HepG2 (cell line): ENCODE measurements around the gene AGBL2. TPM values are rescaled to one million over a fixed set of nuclear protein-coding genes. Genes with fewer than 3 reads are reported as not detected.

Source experiments
- AHR ChIP-seq: IDR thresholded peaks from 2 replicates; pipeline ENCODE4 v1.6.1; 2018; ENCODE audit warnings: missing genetic modification reagents, missing compliant biosample characterization
- ESRRA ChIP-seq: sonication (generic); formaldehyde crosslinking; IDR thresholded peaks from 2 replicates; pipeline ENCODE4 v1.5.1; 2020; ENCODE audit warnings: mild to moderate bottlenecking, low read depth, missing genetic modification reagents
- HIC2 ChIP-seq: sonication (generic); formaldehyde crosslinking; IDR thresholded peaks from 2 replicates; pipeline ENCODE4 v1.9.0; 2022; ENCODE audit warnings: low read depth, missing genetic modification reagents
- MLXIP ChIP-seq: sonication (generic); formaldehyde crosslinking; IDR thresholded peaks from 2 replicates; pipeline ENCODE4 v1.9.0; 2021; ENCODE audit warnings: missing genetic modification reagents, borderline replicate concordance
- MTF1 ChIP-seq: sonication (generic); formaldehyde crosslinking; IDR thresholded peaks from 2 replicates; pipeline ENCODE4 v1.5.0; 2020; ENCODE audit warnings: missing genetic modification reagents
- RFX1 ChIP-seq: fragments of 450-650 bp; IDR thresholded peaks from 2 replicates; pipeline ENCODE4 v1.6.1; 2017
- SOX5 ChIP-seq: IDR thresholded peaks from 2 replicates; pipeline ENCODE4 v1.6.1; 2016; ENCODE audit warnings: borderline replicate concordance
- TBX3 ChIP-seq: fragments of 450-650 bp; IDR thresholded peaks from 2 replicates; pipeline ENCODE4 v1.6.1; 2017; ENCODE audit warnings: antibody characterized with exemption, mild to moderate bottlenecking, inconsistent platforms, borderline replicate concordance
- ZBTB42 ChIP-seq: sonication (generic); formaldehyde crosslinking; IDR thresholded peaks from 2 replicates; pipeline ENCODE4 v1.5.0; 2020; ENCODE audit warnings: mild to moderate bottlenecking, missing genetic modification reagents
- ZHX2 ChIP-seq, 2 experiments: sonication (generic) in 1 of 2; formaldehyde crosslinking in 1 of 2; IDR thresholded peaks; 2 replicates each; pipeline versions ENCODE4 v1.6.1 to v1.9.0; 2014 to 2022; ENCODE audit warnings: antibody characterized with exemption in 1 of 2, borderline replicate concordance in 1 of 2, inconsistent platforms in 1 of 2, low read depth in 1 of 2, missing genetic modification reagents in 1 of 2
- ZMAT5 ChIP-seq: sonication (generic); formaldehyde crosslinking; IDR thresholded peaks from 2 replicates; pipeline ENCODE4 v1.5.0; 2020; ENCODE audit warnings: mild to moderate bottlenecking, low read depth, missing genetic modification reagents, borderline replicate concordance
- ZMYM3 ChIP-seq: sonication (generic); formaldehyde crosslinking; IDR thresholded peaks from 2 replicates; pipeline ENCODE4 v1.5.1; 2020; ENCODE audit warnings: mild to moderate bottlenecking, missing genetic modification reagents
- ZNF205 ChIP-seq: IDR thresholded peaks from 2 replicates; pipeline ENCODE4 v1.6.1; 2018; ENCODE audit warnings: missing biosample characterization, missing genetic modification reagents
- ZNF275 ChIP-seq: sonication (generic); formaldehyde crosslinking; IDR thresholded peaks from 2 replicates; pipeline ENCODE4 v1.8.0; 2022; ENCODE audit warnings: missing genetic modification reagents, mild to moderate bottlenecking, inconsistent platforms, borderline replicate concordance
- ZNF446 ChIP-seq: sonication (generic); formaldehyde crosslinking; IDR thresholded peaks from 2 replicates; pipeline ENCODE4 v1.5.0; 2020; ENCODE audit warnings: mild to moderate bottlenecking, missing genetic modification reagents
- ZNF775 ChIP-seq: sonication (generic); formaldehyde crosslinking; IDR thresholded peaks from 2 replicates; pipeline ENCODE4 v1.4.0; 2020; ENCODE audit warnings: missing genetic modification reagents, mild to moderate bottlenecking, moderate library complexity, borderline replicate concordance
- polyA plus RNA-seq, 8 experiments: library from polyadenylated mRNA; depleted of rRNA in 3 of 8; stranded (reverse) in 7 of 8; unstranded in 1 of 8; fragments of >200 nt; fragmentation: Illumina TruSeq in 4 of 8; extraction: Trizol in 4 of 8; gene quantifications; 2 replicates each; pipeline versions ENCODE4 v1.2.1 to v1.2.3, GENCODE V29; 2011 to 2016; ENCODE audit warnings: low read depth in 4 of 8, missing spikeins in 1 of 8, mixed read lengths in 1 of 8; ENCODE audit not compliant: insufficient read depth in 1 of 8
- total RNA-seq, 5 experiments: library from RNA; depleted of rRNA; stranded (reverse); fragments of >200 nt; fragmentation: Illumina TruSeq; extraction: Trizol; gene quantifications; 2 replicates each; pipeline ENCODE4 v1.2.3, GENCODE V29; 2016; ENCODE audit warnings: low read depth in 1 of 5

AGBL2 gene
- total and polyA plus RNA-seq, 2 of the 13 experiments (the other 11 are each of a cell fraction or from before 2014, with no cell fraction given), result 1.6 to 5.7 TPM

- peak; percentile 73; the same call in 1 of the 2 replicates for TF ChIP-seq ZHX2 (IDR thresholded peaks at IDR 0.05; ENCODE audit: low read depth)
- 0 out of 2 replicates have a peak, but pooled peaks have one; percentile 42 for TF ChIP-seq ZHX2 (CRISPR knock-in tag; IDR thresholded peaks at IDR 0.05; ENCODE audit: borderline replicate concordance)
- TF ChIP-seq SOX5, result peak; percentile 9; the same call in 1 of the 2 replicates
- no peak for TF ChIP-seq ZMAT5 (CRISPR knock-in tag)
- TF ChIP-seq AHR (CRISPR knock-in tag), result 0 out of 2 replicates have a peak, but pooled peaks have one; percentile 29
- TF ChIP-seq ZNF205 (CRISPR knock-in tag), result peak; percentile 82
- no peak for TF ChIP-seq MLXIP (CRISPR knock-in tag)
- TF ChIP-seq MTF1 (CRISPR knock-in tag), result peak; percentile 63; the same call in 1 of the 2 replicates
- peak; percentile 93 for TF ChIP-seq ESRRA
- no peak for TF ChIP-seq ZNF446 (CRISPR knock-in tag)
- no peak for TF ChIP-seq RFX1
- no peak for TF ChIP-seq TBX3
- TF ChIP-seq ZMYM3 (CRISPR knock-in tag), result no peak; the same call in 1 of the 2 replicates
- TF ChIP-seq ZBTB42 (CRISPR knock-in tag), result no peak
- TF ChIP-seq ZNF775 (CRISPR knock-in tag), result no peak
- TF ChIP-seq HIC2 (CRISPR knock-in tag), result no peak
- TF ChIP-seq ZNF275, result no peak
Measured at GRCh38 chr11:47642099-47642855, 72.9 kb downstream of the AGBL2 start, which contains the start of gene MTCH2 (continued).
